DMS153 treated with DMSO at 0.1 percent for 48 hours (cell line): ENCODE measurements around the gene TVP23A.
A peak's percentile ranks its signal among the peaks of the same experiment; 100 is the strongest.
"Not testable (repeated sequence)": the region's sequence is repeated elsewhere in the genome, so short reads cannot be mapped to it uniquely, and the experiment has no call there.

Experiments
- DNase-seq: peaks from one replicate; lab custom pipeline; 2025; ENCODE audit not compliant: unreplicated experiment; lab: John Stamatoyannopoulos, UW

The TVP23A gene

DNA sequence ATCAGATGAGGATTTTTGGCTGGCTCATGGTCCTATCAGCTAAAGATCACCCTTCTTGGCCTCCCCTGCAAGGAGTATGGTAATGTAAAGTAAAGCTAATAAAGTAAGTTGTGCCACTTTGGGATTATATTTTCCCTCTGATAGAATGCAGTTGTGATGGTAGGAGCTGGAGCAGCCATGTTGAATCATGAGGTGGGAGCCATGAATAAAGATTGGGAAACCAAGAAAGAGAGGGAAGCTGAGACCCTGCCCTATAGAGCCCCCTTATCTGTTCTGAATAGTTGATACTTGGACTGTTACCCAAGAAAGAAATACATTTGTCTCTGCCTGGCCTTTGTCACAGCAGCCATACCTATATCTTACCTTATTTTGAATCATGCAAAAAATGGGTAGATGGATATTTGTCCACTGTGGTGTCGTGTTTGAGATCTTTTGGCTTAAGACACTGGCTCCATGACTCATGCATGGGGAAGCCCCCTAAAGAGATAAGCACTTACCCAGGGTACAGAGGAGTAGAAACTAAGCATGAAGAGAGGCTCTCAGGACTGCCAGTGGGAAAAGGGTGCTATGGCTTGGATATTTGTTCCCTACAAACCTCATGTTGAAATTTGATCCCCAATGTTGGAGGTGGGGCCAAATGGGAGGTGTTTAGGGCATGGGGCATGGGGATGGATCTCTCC lies 17.7 kb upstream of the TVP23A start:
- no peak for DNase-seq

- no peak for DNase-seq
Observed at GRCh38 chr16:10835281-10835931, 16.8 kb upstream of the TVP23A start.

DNA sequence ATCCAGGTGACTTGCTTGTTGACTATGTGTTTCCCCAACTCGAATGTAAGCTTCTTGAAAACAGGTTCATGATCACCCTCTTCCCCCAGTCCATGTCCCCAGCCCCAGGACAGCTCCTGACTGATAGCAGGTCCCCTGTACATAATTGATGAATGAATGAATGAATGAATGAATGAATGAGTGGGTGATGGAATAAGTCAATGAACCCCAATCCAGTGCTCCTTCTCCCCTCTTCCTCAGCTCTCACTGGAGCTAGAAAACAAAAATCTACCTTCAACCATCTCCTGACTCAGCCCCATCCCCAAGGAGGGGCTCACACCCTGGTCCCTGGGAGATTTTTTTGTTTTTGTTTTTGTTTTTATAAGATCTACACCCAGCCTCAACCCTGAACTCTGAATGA lies 16.2 kb upstream of the TVP23A start:
- DNase-seq = no peak

DNA sequence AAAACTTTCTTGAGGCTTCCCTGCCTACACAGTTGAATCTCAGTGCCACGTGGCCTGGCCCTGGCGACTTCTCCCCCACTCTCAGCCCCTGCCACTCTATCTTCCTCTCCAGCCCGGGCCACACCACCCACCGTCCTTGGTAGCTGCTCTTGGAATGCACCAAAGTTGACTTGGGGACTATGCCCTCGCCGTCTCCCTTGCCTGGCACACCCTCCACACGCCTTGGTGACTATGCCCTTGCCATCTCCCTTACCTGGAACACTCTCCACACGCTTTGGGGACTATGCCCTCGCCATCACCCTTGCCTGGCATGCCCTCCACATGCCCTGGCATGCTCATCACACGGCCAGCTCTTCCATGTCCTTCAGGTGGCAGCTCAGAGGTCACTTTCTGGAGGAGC lies 15.5 kb upstream of the TVP23A start:
- DNase-seq = no peak

DNA sequence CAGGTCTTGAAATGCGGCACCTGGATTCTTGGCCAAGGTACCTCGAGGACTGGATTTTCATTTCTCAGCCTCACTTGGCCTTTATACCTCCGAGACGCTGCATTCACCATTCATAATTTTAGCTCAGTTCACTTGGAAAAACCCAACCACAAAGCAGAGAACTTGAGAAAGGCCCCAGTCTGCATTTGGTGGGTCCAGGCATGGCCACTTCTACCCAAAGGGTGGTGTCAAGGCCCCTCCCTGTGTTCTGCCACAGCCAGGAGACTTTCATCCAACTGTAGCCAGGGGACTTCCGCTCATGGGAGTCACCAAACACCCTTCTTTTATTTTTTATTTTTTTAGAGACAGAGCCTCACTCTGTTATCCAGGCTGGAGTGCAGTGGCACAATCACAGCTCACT lies 14.7 kb upstream of the TVP23A start:
- no peak for DNase-seq

DNA sequence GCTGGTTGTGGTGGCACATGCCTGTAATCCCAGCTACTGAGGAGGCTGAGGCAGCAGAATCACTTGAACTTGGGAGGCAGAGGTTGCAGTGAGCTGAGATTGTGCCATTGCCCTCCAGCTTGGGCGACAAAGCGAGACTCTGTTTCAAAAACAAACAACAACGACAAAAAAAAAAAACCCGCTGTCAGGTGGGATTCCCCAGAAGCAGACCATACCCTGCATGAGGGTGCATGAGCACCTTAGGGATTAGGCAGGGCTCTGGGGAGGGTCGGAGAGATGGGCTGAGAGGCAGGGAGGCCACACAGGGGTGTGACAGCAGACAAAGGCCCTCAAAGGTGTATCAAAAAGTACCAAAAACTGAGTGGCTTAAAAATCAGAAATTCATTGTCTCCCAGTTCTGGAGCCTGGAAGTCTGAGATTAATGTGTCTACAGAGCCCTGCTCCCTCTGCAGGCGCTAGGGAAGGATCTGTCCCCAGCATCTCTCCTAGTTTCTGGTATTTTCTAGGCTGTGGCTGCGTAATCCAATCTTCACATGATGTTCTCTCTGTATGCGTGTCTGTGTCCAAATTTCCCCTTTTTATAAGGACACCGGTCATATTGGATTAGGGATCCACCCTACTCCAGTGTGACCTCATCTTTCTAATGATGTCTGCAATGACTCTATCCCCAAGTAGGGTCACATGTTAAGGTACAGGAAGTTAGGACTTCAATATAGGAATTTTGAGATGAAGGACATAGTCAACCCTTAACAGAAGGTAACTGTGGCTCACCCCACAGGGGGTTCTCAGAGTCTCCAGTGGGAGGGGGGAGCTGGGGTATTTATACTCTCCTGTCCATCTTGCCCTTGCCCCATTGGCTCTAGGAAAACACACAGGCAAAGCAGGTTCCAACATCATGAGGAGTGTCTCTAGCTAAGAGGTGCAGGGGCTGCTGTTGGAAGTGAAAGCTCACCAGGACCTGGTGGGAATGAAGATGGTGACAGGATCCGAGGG lies 13.6 kb upstream of the TVP23A start:
- no peak for DNase-seq

DNA sequence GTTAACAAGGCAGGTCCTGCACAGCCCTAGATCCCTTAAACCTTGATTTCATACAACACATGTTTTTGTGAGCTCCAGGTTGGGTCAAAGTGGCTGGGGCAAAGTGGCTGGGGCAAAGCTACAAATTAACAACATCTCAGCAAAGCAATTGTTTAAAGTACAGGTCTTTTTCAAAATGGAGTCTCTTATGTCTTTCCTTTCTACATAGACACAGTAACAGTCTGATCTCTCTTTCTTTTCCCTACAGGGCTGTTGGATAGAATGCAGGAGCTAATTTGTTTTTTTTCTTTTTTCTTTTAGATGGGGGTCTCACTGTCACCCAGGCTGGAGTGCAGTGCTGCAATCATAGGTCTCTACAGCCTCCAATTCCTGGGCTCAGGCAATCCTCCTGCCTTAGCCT lies 11.6 kb upstream of the TVP23A start:
- DNase-seq = not testable (repeated sequence)

DNA sequence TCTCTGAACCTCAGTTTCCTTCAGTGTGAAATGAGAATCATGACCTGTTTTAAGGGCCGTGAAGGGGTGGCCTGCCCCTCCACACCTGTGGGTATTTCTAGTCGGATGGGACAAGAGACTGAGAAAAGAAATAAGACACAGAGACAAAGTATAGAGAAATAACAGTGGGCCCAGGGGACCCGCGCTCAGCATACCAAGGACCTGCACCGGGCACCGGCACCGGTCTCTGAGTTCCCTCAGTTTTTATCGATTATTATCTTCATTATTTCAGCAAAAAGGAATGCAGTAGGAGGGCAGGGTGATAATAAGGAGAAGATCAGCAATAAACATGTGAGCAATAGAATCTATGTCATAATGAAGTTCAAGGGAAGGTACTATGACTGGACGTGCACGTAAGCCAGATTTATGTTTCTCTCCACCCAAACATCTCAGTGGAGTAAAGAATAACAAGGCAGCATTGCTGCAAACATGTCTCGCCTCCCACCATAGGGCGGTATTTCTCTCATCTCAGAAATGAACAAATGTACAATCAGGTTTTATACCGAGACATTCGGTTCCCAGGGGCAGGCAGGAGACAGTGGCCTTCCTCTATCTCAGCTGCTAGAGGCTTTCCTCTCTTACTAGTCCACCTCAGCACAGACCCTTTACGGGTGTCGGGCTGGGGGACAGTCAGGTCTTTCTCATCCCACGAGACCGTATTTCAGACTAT lies 10.9 kb upstream of the TVP23A start:
- DNase-seq = not testable (repeated sequence)

DNA sequence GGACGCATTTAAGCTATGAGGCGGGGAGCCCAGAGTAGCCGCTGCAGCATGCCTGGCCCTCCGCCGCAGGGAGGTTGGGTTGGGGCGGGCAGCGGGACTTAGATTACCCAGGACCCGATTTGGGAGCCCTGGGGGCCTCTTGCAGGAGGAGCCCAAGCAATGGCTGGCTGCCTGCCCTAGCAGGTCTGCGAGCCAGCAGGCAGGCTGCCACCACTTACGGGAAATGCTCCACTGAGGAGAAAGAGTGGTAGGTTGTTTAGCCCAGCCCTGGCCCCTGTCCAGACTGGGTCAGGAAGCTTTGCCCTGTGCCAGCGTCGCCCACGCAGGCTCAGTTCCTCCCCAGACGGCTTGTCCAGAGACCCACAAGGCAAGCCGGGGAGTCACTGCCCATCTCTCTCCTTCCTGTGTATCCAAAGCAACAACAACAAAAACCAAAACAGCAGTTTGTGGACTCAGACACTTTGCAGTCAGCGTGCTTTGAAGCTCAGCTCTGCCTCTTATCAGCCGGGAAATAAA lies 10.3 kb upstream of the TVP23A start:
- peak; percentile 61 for DNase-seq

- DNase-seq = no peak
Observed at GRCh38 chr16:10827691-10828341, 9.2 kb upstream of the TVP23A start.

DNA sequence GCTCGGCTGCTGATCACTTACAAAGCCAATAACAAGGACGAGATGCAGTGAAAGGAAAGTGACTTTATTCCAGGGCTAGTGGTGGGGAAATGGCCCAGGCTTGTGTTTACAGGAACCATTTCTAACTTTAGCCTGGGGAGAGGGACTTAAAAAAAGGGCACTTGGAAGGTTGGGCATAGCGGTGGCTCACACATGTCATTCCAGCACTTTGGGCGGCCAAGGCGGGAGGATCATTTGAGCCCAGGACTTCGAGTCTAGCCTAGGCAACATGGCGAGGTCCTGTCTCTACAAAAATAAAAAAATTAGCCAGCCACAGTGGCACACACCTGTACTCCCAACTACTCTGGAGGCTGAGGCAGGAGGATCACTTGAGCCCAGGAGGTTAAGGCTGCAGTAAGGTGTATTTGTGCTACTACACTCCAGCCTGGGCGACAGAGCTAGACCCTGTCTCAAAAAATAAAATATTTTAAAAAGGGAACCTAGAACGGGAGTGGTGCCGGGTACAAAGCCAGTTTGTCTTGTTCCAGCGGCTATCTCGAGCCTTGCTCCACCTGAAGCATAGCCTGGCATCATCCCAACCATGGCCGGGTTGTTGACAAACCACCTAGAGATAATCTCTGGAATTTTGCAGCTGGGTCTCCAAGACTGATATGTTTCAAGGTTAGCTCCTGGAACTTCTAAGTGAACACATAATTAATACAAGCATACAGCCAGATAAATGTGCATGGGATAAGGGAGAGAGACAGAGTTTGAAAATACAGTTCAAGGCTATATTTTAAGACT lies 5.7 kb upstream of the TVP23A start:
- no peak for DNase-seq

GRCh38 chr16:10822702-10823101 lies 4.1 kb upstream of the TVP23A start:
- no peak for DNase-seq

- DNase-seq = no peak
Observed at GRCh38 chr16:10820546-10820945, 2.0 kb upstream of the TVP23A start.

GRCh38 chr16:10817514-10817913 lies 1.1 kb downstream of the TVP23A start:
- DNase-seq = no peak

- no peak for DNase-seq
Observed at GRCh38 chr16:10813099-10813455, 5.5 kb downstream of the TVP23A start.

GRCh38 chr16:10812312-10813098 lies 6.1 kb downstream of the TVP23A start:
- no peak for DNase-seq

DNA sequence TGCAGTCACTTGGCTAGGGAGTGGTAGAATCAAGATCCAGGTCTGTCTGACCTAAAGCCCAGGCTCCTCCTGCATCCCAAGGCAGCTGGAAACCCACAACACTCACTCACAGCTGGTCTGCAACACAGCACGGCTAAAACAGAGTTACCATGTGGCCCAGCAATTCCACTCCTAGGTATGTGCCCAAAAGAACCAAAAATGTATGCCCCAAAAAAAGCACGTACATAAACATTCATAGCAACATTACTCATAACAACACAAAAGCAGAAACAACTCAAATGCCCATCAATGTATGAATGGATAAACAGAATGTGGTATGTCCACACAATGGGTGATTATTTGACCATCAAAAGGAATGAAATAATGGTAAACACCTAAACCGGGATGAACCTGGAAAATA lies 8.9 kb downstream of the TVP23A start:
- DNase-seq = no peak

GRCh38 chr16:10808850-10809249 lies 9.7 kb downstream of the TVP23A start:
- no peak for DNase-seq

GRCh38 chr16:10808218-10808617 lies 10.4 kb downstream of the TVP23A start:
- DNase-seq = no peak
